ENCODE results near the gene CYP2B6.

GRCh38 chr19:40947114-40947513, 44.0 kb upstream of the CYP2B6 start:
- TF ChIP-seq, protein P1, sequence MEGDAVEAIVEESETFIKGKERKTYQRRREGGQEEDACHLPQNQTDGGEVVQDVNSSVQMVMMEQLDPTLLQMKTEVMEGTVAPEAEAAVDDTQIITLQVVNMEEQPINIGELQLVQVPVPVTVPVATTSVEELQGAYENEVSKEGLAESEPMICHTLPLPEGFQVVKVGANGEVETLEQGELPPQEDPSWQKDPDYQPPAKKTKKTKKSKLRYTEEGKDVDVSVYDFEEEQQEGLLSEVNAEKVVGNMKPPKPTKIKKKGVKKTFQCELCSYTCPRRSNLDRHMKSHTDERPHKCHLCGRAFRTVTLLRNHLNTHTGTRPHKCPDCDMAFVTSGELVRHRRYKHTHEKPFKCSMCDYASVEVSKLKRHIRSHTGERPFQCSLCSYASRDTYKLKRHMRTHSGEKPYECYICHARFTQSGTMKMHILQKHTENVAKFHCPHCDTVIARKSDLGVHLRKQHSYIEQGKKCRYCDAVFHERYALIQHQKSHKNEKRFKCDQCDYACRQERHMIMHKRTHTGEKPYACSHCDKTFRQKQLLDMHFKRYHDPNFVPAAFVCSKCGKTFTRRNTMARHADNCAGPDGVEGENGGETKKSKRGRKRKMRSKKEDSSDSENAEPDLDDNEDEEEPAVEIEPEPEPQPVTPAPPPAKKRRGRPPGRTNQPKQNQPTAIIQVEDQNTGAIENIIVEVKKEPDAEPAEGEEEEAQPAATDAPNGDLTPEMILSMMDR (IDR thresholded peaks at IDR 0.05) = no peak
- TF ChIP-seq POLR2A (IDR thresholded peaks at IDR 0.05) = no peak
